ENCODE measurements around the gene TMEM26.
"Not testable (repeated sequence)": the region's sequence is repeated elsewhere in the genome, so short reads cannot be mapped to it uniquely, and the experiment has no call there.

Gene TMEM26

GRCh38 chr10:61398366-61399129, 54.6 kb downstream of the TMEM26 start:
- DNase-seq: no peak

- no peak for DNase-seq
These were observed 55.8 kb downstream of the TMEM26 start for GRCh38 chr10:61397175-61397986.

GRCh38 chr10:61391281-61391680, 61.9 kb downstream of the TMEM26 start:
- DNase-seq: no peak

- DNase-seq: no peak
These were observed 62.3 kb downstream of the TMEM26 start for GRCh38 chr10:61390851-61391250.

GRCh38 chr10:61389887-61390286, 63.3 kb downstream of the TMEM26 start:
- DNase-seq: no peak

- DNase-seq: not testable (repeated sequence)
These were observed 64.2 kb downstream of the TMEM26 start for GRCh38 chr10:61388986-61389385.

- DNase-seq: no peak
These were observed 67.8 kb downstream of the TMEM26 start for GRCh38 chr10:61385231-61386001.

- not testable (repeated sequence) for DNase-seq
These were observed 72.0 kb downstream of the TMEM26 start for GRCh38 chr10:61381153-61381552.

GRCh38 chr10:61378865-61379264, 74.3 kb downstream of the TMEM26 start:
- DNase-seq: no peak

- DNase-seq: no peak
These were observed 76.2 kb downstream of the TMEM26 start for GRCh38 chr10:61376908-61377368.

- DNase-seq: no peak
These were observed 76.8 kb downstream of the TMEM26 start for GRCh38 chr10:61376377-61376776.

GRCh38 chr10:61366365-61366764, 86.8 kb downstream of the TMEM26 start:
- no peak for DNase-seq

GRCh38 chr10:61364619-61365018, 88.6 kb downstream of the TMEM26 start:
- no peak for DNase-seq

GRCh38 chr10:61363006-61363405, 90.2 kb downstream of the TMEM26 start:
- no peak for DNase-seq

GRCh38 chr10:61359452-61359851, 93.7 kb downstream of the TMEM26 start:
- no peak for DNase-seq

- DNase-seq: no peak
These were observed 95.5 kb downstream of the TMEM26 start for GRCh38 chr10:61357687-61358086.

Data from DMS79 treated with DMSO at 0.1 percent for 48 hours (cell line).